ENCODE results near the gene MIF4GD. TPM values are rescaled to one million over a fixed set of nuclear protein-coding genes. Genes with fewer than 3 reads are reported as not detected.

The MIF4GD gene
- total RNA-seq, 2 donors from 2014 or later, result 18.5 to 19.2 TPM

DNA sequence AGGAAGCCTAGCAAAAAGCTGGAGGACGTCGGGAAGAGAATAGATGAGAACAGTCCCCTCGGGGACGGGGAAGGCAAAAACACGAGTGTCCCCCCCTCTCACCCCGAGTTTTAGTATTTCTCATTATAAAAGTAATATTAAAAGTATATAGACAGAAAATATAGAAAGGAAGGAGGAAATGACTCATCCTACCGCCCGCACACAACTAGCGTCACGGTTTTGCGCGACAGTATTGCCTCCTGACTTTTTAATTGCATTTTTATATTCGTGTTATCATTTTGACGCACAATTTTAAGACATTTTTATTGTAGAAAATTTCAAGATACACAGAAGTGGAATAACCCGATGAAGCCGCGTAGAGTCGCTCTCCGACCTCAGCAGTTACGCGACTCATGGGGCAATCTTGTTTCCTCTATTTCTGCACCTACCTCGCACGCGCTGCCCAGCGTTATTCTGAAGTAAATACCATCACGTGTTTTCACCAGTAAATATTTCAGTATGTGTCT is 18.9 kb upstream of the MIF4GD start:
- H3K27me3 ChIP-seq, result no peaks in the 10 kb centered on the region
- H3K9ac ChIP-seq (ENCODE audit: low read depth in 2 of 2, low read length in 2 of 2), result peak overlapping the region; percentile 77 to 98
- H3K27ac ChIP-seq, result peak overlapping the region; percentile 93
- H3K36me3 ChIP-seq, result no peaks in the 10 kb centered on the region
- H3K4me1 ChIP-seq, result peaks cover 4% of the 10 kb centered on the region
- TF ChIP-seq, protein P1, sequence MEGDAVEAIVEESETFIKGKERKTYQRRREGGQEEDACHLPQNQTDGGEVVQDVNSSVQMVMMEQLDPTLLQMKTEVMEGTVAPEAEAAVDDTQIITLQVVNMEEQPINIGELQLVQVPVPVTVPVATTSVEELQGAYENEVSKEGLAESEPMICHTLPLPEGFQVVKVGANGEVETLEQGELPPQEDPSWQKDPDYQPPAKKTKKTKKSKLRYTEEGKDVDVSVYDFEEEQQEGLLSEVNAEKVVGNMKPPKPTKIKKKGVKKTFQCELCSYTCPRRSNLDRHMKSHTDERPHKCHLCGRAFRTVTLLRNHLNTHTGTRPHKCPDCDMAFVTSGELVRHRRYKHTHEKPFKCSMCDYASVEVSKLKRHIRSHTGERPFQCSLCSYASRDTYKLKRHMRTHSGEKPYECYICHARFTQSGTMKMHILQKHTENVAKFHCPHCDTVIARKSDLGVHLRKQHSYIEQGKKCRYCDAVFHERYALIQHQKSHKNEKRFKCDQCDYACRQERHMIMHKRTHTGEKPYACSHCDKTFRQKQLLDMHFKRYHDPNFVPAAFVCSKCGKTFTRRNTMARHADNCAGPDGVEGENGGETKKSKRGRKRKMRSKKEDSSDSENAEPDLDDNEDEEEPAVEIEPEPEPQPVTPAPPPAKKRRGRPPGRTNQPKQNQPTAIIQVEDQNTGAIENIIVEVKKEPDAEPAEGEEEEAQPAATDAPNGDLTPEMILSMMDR (IDR thresholded peaks at IDR 0.05), result peak; percentile 19
- DNase-seq, result peak; percentile 64
- H3K4me3 ChIP-seq, result peak overlapping the region; percentile 83
- intact Hi-C loops (cut with DNase I), result no loop called here
- no peaks in the 10 kb centered on the region for H3K9me3 ChIP-seq

DNA sequence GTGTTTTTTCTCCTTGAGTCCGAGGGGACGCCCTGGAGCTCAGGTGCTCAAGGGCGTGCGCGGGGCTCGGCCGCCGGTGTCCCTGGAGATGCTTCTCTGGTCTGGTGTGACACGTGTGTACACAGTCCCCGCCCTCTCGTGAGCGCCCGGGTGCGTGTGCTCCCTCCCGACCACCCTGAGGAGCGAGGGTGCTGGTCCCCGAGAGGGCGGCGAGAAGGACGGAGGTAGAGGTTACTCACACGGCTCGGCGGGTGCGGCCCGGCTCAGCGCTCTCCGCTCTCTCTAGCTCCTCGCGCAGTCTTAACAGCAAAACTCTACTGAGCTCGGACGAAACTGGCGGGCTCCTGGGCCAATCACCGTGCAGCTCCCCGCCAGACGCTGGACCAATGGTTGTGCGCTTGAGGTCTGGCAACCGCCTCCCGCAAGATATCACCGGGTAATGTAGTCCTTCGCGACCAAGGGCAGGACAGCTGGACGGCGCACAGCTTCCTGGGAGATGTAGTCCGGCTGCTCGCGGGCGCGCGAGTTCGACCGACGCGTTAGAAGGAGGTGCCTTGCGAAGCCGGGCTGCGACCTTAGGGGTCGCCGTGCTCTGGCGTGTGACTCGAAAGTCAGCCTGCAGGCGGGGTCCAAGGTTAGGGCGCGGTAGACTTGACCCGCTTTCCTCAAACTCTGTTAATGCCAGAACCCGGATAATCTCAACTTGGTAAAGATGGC is 18.2 kb upstream of the MIF4GD start, which contains the start of gene SLC25A19:
TSS of gene SLC25A19 (minus strand) at position 319 of the 717 bp plus-strand sequence. CDS start 2,669 bp downstream, outside the sequence.
- peak within 1 kb of the TSS; percentile 93 for H3K27ac ChIP-seq
- H3K27me3 ChIP-seq, result no peaks in the 10 kb centered on the region
- no peaks in the 10 kb centered on the region for H3K36me3 ChIP-seq
- H3K4me3 ChIP-seq, result peak within 1 kb of the TSS; percentile 83
- DNase-seq, result peak; percentile 98
- peaks cover 4% of the 10 kb centered on the region for H3K4me1 ChIP-seq
- peak within 1 kb of the TSS; percentile 77 to 98 for H3K9ac ChIP-seq (ENCODE audit: low read depth in 2 of 2, low read length in 2 of 2)
- no peaks in the 10 kb centered on the region for H3K9me3 ChIP-seq
- TF ChIP-seq, protein P1 (IDR thresholded peaks at IDR 0.05), result no peak
- intact Hi-C loops (cut with DNase I), result no loop called here

DNA sequence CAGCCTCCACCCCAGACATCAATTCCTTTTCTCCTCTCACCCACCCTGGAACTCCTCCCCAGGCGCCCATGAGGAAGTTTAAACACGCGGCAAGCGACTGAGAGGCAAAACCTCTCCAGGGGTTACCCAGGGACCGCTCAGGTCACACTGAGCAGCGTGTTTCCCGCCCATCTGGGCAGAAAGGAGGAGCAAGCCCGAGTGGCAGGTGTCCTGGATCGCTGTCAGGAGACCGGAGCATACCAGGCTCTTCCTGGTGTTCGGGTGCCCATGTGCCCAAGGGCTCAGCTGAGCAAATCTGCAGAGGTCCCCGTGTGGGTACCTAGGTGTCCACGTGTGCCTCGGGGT is 17.7 kb upstream of the MIF4GD start:
- H3K4me3 ChIP-seq, result peak overlapping the region; percentile 83
- TF ChIP-seq, protein P1 (IDR thresholded peaks at IDR 0.05), result no peak
- H3K9ac ChIP-seq (ENCODE audit: low read depth in 2 of 2, low read length in 2 of 2), result peak overlapping the region; percentile 75 to 98
- H3K4me1 ChIP-seq, result peaks cover 4% of the 10 kb centered on the region
- H3K27me3 ChIP-seq, result no peaks in the 10 kb centered on the region
- peak; percentile 75 for DNase-seq
- H3K27ac ChIP-seq, result peak overlapping the region; percentile 93
- H3K36me3 ChIP-seq, result no peaks in the 10 kb centered on the region
- intact Hi-C loops (cut with DNase I), result no loop called here
- H3K9me3 ChIP-seq, result no peaks in the 10 kb centered on the region

DNA sequence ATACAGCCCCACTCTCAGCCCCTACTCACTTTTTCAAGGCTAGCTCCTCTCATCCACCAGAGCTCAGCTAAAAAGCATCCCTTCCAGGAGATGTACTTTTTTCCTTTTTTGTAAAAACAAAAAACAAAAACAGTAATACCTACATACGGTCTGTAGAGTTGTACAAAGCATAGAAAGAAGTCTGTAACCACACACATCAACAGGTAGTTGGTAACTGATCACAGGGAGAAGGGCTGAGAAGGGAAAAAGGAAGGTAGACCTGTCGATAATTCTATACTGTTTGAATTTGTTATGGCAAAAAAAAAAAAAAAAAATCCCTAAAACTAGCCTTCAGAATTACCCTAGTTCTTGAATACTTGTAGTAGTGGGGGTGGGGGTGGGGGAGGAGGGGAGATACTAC is 17.3 kb upstream of the MIF4GD start:
- Histone ChIP-seq H3K9me3 (no peaks in the 10 kb centered on the region), H3K36me3 (no peaks in the 10 kb centered on the region), H3K27me3 (no peaks in the 10 kb centered on the region), H3K27ac (peak overlapping the region; percentile 93), H3K9ac (ENCODE audit: low read depth in 2 of 2, low read length in 2 of 2) (peak overlapping the region in 1 of 2 donors; percentile 98), H3K4me3 (peak overlapping the region; percentile 83), H3K4me1 (peaks cover 4% of the 10 kb centered on the region)
- DNase-seq, result no peak
- intact Hi-C loops (cut with DNase I), result no loop called here
- TF ChIP-seq, protein P1 (IDR thresholded peaks at IDR 0.05), result no peak

DNA sequence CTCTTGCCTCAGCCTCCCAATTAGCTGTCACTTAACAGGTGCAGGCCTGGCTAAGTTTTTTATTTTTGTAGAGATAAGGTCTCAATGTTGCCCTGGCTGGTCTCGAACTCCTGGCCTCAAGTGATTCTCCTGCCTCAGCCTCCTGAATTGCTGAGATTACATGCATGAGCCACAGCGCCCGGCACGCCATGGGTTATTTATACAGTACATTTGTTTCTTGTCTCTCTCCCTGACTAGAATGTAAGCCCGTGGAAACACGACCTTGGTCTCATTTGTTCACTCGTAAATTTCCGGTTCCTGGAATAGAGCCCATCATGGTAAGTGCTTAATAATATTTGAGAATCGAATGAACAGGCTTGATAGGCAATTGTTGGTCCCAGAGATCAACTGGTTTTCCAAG is 16.2 kb upstream of the MIF4GD start:
- DNase-seq, result no peak
- Histone ChIP-seq H3K9ac (ENCODE audit: low read depth in 2 of 2, low read length in 2 of 2) (no peak overlapping the region), H3K9me3 (no peaks in the 10 kb centered on the region), H3K27ac (no peak overlapping the region), H3K4me3 (no peak overlapping the region), H3K36me3 (no peaks in the 10 kb centered on the region), H3K27me3 (no peaks in the 10 kb centered on the region), H3K4me1 (peaks cover 4% of the 10 kb centered on the region)
- TF ChIP-seq, protein P1 (IDR thresholded peaks at IDR 0.05), result no peak
- intact Hi-C loops (cut with DNase I), result no loop called here

Data from colonic mucosa (tissue), 4 donors.